HPDE6-E6E7 (cell line): ENCODE data around the gene COPZ2.
"Not testable (repeated sequence)": the region's sequence is repeated elsewhere in the genome, so short reads cannot be mapped to it uniquely, and the experiment has no call there.

Source experiments
- DNase-seq: peaks from one replicate; pipeline ENCODE4 v3.0.0; 2011; ENCODE audit warnings: missing footprints; ENCODE audit errors: extremely low spot score

Gene COPZ2

DNA sequence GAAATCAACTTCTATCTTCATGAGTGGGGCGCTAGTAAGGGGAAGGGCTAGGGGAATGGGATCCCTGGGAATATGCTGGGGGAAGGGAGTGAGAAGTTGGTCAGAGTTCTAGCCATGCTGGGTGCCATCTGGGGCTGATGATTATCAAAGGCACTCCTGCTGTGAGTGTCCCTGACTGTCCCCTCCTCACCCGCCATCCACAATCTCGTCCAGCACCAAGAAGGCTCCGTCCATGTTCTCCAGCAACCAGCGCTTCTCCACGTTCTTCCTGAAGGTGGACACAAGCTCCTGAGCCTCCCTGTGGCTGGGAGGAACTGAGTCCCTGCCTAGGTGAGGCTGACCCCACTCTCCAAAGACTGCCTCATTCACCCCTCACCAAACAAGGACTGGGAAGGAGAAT is 5.6 kb downstream of the COPZ2 start:
- DNase-seq: no peak

DNA sequence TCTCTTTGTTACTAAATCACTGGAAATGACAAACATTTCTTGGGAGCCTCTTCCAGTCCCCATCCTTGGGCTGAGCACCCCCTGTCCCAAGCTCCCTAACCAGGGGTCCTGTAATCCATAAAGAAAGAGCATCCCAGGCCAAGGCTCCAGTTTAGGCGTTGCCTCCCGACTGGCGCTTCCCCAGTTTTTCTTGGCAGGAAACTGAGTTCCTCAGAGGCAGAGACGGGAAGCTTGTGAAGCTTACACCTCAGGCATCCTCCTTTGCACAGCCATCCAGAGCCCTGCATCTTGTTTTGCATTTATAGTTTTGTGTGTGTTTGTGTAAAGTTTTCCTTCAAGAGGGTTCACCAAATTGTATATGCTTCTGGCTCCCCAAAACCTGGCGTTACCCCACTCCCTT is 7.1 kb downstream of the COPZ2 start:
- no peak for DNase-seq

DNA sequence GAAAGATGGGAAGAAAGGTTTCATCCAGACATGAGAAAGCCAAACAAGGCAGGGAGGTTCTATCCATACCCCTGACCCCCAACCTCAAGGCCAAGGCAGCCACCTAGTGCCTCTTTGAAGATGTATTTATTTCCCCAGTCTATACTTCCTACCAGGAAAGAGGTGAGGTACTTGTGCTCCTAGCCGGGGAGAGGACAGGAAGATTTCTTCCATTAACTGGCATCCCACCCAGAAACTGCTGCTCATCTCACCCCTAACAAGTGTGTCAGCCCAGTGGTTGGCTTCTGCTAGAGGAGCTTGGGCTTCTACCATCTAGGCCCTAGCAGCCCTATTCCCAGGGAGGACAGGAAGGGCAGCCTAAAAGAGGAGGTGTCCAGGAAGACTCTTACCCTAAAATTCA is 8.9 kb downstream of the COPZ2 start:
- no peak for DNase-seq

DNA sequence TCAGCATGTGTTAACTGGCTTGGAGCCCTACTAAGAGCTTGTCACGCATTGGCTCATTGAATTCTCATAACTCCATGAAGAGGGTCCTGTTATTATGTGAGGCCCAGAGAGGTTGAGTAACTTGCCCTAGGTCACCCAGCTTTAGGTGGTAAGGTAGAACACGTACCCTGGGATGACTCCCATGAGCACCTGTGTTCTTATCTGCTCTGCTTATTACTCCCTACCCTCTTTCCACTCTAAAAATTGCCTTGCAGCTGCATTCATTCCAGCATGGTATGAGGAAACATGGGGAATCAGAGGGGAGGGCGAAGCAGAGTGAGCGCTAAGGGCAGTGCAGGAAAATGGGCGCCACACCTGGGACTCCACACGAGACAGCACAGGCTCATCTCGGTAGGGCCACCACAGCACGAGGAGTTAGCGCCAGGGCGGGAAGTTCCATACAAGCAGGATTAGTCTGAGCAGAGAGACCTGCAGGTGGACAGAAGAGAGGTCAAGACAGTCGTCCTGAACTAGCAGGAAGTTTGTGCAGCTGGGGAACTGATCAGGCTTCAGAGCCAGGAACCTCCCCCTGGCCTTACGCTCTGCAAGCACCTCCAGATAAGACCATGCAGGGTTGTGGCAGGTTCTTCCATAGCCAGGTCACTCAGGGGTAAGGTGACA is 10.1 kb downstream of the COPZ2 start:
- DNase-seq: no peak

DNA sequence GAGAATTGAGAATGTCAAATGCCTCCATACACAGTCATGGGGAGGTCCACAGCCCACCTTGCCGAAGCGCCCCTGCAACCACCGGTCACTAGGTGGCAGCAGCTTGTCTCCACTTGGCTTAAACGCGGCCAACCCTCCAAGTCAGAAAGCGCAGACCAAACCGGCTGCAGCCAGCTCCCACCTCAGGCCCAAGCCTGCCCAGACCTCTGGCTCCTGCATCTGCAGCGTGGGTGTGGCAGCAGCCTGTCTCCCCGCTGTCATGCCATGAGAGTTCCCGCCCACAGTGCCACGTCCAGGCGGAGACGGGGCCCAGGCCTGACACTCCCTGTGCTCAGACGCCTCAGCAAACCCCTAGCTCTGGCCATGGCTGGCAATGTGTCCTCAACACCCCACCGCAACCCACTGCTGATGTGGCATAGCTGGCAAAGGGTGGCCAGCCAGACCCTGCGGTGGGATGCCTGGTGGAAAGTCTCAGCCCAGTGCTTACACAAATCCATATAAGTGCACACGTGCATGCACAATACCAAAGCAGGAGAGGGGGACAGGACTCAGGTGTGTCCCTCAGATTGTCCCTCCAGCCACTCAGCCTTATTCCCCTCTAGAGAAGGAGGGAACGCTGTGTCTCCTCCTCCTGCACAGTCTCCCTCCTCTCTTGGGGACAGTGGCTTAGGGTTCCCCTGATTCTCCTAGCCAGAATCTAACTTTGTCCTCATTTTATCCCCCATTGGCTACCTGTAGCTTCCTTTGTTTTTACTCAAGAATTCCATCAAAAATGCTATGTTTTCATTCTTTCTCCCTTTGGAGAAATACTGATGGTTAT is 10.9 kb downstream of the COPZ2 start:
- peak; percentile 96 for DNase-seq

DNA sequence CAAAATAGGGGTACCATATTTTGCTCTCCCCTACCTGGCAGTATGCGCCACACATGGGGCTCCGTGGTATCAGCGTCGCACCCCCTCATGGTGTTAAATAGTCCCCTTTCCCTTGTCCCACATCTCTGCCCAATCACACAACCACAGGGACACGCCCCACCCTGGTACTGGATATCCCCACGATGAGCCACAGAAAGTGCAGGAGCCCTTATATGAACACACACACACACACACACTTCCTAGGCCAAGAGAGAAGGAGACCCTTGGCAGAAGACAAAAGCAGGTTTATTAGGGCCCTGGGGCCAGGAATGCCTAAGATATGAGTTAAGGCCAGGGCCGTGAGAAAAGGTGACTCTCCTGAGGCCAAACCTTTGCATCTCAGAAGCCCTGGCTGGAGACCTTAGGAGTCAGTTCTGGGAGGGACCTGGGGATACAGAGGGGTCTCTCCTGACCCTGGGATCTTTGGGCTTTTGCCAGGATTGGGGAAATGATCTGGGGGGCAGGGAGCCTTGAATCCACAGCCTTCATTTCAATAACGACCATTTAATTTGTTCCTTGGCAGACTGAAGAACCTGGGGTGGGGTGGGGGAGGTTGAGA is 11.6 kb downstream of the COPZ2 start:
- DNase-seq: no peak

DNA sequence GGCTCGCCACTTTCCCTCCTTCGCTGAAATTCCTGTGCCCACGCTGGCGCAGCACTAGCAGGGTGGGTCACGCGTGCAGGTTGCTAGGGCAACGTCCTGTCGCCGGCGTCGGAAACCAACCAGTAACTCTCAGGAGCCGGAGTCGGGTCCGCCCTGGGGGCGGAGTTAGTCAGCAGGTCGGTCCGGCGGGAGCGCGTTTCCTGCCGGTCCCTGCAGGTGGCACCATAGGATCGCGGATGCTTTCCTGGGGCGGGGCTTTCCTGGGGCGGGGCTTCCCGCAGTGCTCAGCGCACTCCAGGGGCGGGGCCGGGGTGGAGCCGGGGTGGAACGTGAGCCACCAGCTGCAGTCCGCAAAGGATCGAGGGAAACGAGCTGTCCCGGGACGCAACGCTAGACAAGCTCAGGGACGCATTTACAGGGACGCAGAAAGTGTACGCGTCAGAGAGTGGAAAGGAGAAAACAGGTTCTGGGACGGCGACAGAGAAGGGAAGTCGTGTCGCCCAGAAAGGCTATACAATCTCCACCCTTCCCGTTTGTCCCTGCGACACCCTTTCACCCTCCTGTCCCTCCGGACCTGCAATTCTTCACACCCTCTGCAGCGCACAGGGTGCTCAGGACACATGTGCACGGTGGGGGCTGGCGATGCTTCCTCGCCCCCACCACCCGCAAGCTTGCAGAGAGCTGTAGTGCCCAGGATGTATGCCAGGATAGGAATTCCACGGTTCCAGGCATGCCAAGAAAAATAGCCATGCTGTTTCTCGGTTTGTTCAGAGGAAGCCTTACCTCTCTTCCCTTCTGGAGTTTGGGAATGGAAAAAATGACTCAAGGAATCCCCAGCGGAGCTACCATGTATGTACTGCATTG is 12.3 kb downstream of the COPZ2 start:
- peak; percentile 93 for DNase-seq

DNA sequence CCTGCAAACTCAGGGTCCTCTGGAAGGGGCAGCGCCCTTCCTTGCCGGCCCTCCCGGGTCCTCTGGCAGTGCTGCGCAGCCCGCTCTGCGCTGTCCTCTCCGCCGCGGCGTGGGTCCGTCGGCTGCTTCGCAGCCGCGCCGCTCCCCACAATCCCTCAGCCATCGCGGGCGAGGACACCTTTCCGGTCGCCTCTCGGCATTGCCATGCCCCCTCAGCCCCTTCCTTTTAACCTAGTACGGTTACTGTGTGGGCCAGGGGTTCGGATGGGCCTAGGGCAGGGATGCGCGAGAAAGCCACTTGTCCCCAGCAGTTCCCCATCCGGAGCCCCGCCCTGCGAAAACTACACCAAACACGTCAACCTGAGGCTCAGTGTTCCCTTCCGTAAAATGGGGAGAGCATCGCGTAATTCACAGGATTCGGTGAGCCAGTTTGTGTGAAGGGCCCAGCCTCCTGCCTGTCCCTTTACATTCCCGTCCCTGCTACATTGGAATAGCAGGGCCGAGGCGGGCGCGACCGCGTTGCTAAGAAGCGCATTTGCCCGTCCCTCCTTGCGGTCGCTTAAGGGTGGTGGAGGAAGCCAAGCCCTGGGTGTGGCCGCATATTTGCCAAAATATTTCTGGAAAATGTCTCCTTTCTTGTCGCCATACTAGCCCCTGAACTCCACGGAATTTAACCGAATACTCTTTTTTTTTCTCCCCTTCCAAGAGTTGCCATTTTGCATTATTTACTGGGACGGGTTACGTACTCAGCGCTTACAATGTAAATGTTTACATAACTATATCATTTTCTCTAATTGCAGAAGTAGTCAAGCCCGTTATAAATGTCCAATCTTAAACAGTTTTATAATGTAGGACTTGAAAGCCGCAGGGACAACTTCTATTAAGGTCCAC is 13.2 kb downstream of the COPZ2 start:
- DNase-seq: no peak

DNA sequence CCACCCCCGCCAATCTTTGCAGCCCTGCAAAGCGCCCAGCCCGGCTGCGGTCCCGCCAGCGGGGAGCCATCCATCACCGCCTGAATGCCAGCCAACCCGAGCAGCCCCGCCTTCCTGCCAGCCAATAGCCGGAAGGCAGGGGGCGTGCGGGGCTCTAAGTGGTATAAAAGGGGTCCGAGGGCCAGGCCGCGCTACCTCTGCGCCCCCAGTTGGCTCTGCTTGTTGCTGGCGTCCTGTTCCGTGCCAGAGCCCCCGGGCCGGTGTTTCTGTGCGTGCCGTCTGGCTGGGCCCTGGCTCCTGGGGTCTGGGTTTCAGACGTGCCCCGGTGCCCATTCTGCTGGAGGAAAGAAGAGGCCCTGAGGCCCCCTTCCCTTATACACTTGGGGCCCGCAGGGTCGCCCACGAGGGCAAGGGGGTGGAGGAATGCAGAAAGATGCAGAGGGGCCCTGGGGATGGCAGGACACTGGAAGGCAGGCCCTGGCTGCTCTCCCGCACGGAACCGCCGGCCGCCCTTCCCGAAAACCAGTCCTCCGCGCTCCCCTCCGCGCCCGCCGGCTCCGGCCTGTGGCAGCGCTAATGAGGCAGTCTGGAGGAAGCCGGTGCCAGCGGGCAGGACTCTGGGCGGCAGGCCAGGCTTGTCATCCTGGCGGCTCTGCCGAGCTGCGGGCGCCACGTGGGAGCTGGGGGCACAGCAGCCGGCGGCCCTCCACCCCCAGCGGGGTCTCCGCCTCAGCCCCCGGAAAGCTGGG is 14.0 kb downstream of the COPZ2 start:
- DNase-seq: no peak

DNA sequence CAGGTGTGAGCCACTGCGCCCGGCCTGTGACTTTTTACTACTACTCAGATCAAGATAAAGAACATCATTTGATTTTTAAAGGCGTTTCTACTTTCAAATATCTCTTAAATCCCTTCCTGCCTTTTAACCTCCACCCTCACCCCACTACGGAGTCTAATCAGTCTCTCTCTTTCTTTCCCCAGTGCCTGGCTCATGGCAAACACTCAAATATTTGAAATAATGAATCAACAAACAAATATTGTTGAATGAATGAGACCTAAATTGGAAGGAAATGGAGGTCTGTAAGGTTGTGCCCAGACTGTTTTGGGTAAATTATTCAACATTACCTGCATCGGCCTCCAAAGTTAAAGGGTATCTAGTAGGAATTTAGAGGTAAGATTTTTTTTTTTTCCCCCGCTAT is 14.7 kb downstream of the COPZ2 start:
- no peak for DNase-seq

DNA sequence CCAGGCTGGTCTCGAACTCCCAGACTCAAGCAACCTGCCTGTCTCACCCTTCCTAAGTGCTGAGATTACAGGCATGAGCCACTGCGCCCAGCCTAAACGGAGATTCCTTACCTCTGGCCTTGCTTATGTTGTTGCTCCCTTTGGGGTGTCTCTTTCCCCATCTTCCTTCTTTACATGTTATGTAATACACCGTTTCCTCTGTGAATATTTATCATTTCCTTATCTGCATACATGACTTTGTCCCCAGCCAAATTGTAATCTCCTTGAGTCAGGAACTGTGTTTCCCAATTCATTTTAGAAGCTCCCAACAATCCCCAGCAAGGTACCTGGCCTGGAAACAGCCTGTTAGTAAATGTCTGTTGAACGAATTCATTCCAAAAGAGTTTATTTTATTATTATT is 15.7 kb downstream of the COPZ2 start:
- DNase-seq: no peak

DNA sequence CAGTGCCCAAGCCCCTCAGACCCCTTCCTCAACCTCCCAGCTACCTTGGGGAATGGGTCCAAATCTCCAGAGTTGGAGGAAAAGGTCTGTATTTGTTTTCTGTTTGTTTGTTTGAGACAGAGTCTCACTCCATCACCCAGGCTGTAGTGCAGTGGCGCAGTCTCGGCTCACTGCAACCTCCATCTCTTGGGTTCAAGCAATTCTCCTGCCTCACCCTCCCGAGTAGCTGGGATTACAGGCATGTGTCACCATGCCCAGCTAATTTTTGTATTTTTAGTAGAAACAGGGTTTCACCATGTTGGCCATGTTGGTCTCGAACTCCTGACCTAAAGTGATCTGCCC is 19.8 kb downstream of the COPZ2 start:
- not testable (repeated sequence) for DNase-seq

DNA sequence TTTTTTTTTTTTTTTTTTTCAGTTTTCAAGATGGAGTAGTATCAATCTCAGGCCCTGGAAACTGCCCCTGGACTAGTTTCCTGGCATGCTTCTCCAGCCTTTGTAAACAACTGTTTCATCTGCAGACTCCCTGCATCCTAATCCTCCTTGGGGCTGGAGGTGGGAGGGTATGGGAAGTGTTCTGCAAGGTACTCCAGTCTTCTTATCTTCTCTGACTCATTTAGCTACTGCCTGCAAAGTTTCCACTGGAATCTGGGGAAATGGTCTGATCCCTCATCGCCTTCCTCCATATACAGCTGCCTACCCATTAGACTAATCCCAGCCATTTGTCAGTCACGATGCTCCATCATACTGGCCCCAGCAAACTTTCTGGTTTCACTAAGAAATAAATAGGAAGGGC is 21.5 kb downstream of the COPZ2 start:
- no peak for DNase-seq

DNA sequence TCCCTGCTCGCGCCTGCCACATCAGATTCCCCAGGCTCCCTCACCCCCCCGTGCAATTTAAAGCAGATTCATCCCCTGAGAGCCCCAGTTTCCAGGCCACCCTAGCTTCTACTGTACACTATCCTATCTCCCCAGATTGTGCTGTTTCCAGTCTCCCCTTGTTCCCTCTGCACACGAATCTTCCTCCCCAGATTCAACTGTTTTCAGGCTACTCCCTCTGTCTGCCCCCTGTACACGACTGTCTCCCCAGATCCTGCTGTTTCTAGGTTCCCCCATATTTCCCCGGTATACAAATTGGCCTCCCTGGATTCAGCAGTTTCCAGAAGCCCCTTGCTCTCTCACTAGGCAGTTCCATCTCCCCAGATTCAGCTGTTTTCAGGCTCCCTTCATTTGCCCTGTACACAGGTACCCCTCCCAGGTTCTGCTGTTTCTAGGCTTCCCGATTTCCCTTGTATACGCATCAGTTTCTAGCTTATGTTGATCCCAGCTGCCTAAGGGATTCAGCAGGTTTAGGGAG is 22.9 kb downstream of the COPZ2 start:
- DNase-seq: no peak

DNA sequence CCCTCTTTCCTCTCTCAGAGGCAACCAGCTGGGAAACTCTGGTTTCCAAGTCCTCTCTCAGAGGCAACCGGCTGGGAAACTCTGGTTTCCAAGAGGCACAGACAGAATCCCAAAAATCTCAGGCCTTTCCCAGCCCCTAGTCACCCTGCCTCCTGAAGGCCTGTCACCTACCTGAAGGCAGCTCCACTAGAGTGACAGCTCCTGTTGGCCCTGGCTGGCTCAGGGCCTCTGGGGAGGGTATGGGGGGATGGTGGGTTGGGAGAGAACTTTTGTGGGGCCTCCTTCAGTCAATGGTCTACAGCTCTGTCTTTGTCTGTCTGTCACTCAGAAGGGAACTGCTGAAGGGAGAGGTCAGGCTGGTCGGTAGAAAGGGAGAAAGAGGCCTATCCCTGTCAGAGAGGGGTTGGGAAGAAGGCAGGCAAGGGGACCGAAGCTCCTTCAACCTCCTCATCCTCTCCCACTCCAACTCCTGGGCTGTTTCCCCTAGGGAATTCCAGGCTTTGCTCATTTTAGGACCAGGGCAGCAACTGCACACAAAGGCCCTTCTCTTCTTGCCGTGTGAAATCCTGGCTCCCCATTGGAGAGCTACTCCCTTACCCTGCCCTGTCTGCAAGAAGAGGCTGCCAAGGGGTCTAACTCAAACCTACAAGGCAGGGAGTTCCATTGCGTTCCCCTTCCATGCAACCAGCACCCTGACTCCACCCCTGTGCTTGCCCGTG is 23.6 kb downstream of the COPZ2 start:
- DNase-seq: no peak

DNA sequence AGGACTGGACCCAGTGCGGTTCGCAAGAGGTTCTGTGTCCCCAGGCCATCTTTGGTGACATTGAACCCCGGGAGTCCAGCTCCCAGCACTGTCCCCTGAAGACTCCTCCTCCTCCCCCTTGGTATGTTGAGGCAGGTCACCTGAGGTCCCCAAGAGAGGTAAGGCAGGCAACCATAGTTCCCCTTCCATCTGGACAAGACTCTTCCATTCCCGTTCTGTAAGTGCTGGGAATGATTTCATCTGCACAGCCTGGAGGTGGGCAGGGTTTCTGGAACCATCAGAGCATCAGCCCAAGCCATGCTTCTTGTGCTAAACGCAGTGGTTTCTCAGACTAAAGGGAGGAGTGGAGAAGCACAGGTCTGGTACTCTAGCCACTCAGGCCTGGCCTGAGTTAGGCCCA is 24.9 kb downstream of the COPZ2 start:
- DNase-seq: no peak

DNA sequence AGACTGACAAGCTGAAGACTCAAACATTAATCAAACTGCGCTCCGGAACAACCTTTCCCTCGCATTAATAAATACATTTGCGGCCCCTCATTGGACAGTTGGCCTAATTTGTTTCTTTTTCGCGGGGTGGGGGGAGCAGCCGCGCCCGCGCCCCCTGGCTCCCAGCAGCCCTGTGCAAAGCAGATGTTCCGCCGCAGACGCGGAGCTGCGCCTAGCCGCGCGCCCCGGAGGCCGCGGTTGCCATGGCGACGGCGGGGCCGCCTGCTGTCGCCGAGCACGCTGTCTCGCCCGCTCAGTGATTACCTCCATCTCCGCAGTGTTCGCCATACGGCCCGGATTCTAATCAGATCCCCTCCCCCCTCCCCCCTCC is 25.5 kb downstream of the COPZ2 start:
- no peak for DNase-seq

DNA sequence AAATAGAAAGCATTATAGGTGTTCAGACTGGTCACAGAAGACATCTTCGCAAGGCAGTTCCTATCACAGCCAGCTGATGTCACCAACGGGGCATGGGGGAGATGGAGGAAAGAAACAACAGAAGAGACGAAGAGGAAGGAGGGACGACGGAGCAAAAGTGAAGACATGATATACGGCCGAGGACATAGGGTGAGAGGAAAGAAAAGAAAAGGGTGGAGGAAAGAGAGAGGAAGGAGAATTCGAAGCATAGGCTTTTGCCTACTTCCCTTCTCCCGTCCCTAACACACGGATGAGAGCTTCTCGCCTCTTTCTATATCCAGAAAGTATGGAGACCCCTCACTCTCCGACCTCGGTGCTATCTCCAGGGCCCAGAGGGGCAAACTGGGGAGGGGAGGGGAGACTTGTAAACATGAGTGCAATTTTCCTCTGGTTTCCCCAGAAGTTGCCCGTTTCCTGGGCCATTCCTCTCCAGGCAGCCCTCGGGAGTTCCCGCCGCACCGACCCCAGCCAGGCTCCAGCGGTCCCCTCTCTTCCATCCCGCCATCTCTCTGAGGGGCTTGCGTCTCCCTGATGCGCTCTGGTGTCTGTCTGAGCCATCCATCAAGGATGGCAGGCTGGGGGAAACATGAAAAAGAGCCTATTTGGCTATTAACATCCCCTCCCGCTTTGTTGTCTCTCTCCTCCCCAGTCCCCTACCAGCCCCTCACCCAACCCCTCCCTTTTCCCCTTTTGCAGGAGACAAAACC is 26.0 kb downstream of the COPZ2 start:
- peak; percentile 67 for DNase-seq

DNA sequence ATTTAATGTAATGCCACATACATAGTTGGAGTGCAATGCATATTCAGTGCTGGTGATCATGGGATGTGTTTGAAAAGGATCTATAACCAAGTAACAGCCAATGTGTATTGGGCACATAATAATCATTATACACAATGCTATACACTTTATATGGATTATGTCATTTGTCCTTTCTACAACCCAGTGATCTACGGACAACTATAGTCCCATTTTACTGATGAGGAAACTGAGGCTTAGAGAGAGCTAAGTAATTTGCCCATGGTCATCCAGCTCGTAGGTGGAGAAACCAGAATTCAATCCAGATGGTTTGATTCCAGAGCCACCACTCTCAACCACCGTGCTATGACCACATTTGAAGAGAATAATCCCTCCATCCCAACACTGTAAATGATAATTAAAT is 27.4 kb downstream of the COPZ2 start:
- no peak for DNase-seq
